Endodermal cell (in vitro differentiated cells): ENCODE measurements around the gene RFXAP. TPM values are rescaled to one million over a fixed set of nuclear protein-coding genes. Genes with fewer than 3 reads are reported as not detected.

Experiments
- DNase-seq: peaks from one replicate; pipeline ENCODE4 v3.0.0-alpha.2; 2017
- H3K27ac ChIP-seq: 2 replicates; pipeline ENCODE4 v1.5.1; 2013; ENCODE audit warnings: mild to moderate bottlenecking, low read depth, low read length, moderate library complexity
- H3K27me3 ChIP-seq: 2 replicates; pipeline ENCODE4 v1.6.1; 2013; ENCODE audit warnings: mild to moderate bottlenecking, low read length, moderate library complexity; ENCODE audit not compliant: insufficient read depth, control insufficient read depth, poor library complexity, severe bottlenecking
- H3K36me3 ChIP-seq: 2 replicates; pipeline ENCODE4 v1.7.0; 2013; ENCODE audit warnings: mild to moderate bottlenecking, low read length, moderate library complexity; ENCODE audit not compliant: control insufficient read depth, insufficient read depth
- H3K4me1 ChIP-seq: one replicate; pipeline ENCODE4 v1.7.0; 2013; ENCODE audit warnings: low read length; ENCODE audit not compliant: control insufficient read depth, insufficient read depth
- H3K4me3 ChIP-seq: 2 replicates; pipeline ENCODE4 v1.5.1; 2013; ENCODE audit warnings: mild to moderate bottlenecking, low read length, moderate library complexity
- H3K9ac ChIP-seq: 2 replicates; pipeline ENCODE4 v1.6.1; 2013; ENCODE audit warnings: mild to moderate bottlenecking, low read length, moderate library complexity; ENCODE audit not compliant: poor library complexity, severe bottlenecking; ENCODE audit errors: extremely low read depth
- H3K9me3 ChIP-seq: 2 replicates; pipeline ENCODE4 v1.6.1; 2013; ENCODE audit warnings: mild to moderate bottlenecking, low read length, moderate library complexity; ENCODE audit not compliant: control insufficient read depth
- H3K27ac Mint-ChIP-seq: 2 replicates; pipeline ENCODE4 v1.8.0; 2020; ENCODE audit warnings: mixed read lengths
- H3K27me3 Mint-ChIP-seq: 2 replicates; pipeline ENCODE4 v1.8.0; 2021; ENCODE audit warnings: mild to moderate bottlenecking, mixed read lengths; ENCODE audit not compliant: insufficient read depth
- H3K36me3 Mint-ChIP-seq: 2 replicates; pipeline ENCODE4 v1.8.0; 2020; ENCODE audit warnings: low read depth, mixed read lengths
- H3K4me1 Mint-ChIP-seq: 2 replicates; pipeline ENCODE4 v1.8.0; 2020; ENCODE audit warnings: mixed read lengths
- H3K4me3 Mint-ChIP-seq: 2 replicates; pipeline ENCODE4 v1.8.0; 2020; ENCODE audit warnings: mild to moderate bottlenecking, moderate library complexity, mixed read lengths
- H3K9me3 Mint-ChIP-seq: 2 replicates; pipeline ENCODE4 v1.8.0; 2020; ENCODE audit warnings: mild to moderate bottlenecking, mixed read lengths
- CTCF ChIP-seq: fragments of 200-600 bp; sonication (generic); conservative IDR thresholded peaks from 2 replicates; pipeline ENCODE4 v1.5.0; 2021; ENCODE audit warnings: antibody characterized with exemption, mild to moderate bottlenecking
- WGBS, 2 experiments: methylation state at CpG; one replicate each; pipeline versions ENCODE4 v1.1.5 to v1.1.7; 2013; ENCODE audit warnings: missing lambda C conversion rate in 2 of 2, mixed read lengths in 1 of 2; ENCODE audit not compliant: insufficient coverage in 1 of 2, insufficient read length in 1 of 2; 5-methylcytosine and 5-hydroxymethylcytosine counted together
- total RNA-seq, 2 donors: library from RNA; stranded (reverse); fragmentation: NEBNext Ultra II Directional in 1 of 2; extraction: Animal tissue kit (Norgen Biotek cat#: 25700) in 1 of 2; gene quantifications; 2 replicates in 1 of 2; 3 replicates in 1 of 2; pipeline ENCODE4 v1.2.1, GENCODE V29; 2021

The RFXAP gene
- total RNA-seq, 2 donors from 2014 or later, result 8.9 to 9.7 TPM

DNA sequence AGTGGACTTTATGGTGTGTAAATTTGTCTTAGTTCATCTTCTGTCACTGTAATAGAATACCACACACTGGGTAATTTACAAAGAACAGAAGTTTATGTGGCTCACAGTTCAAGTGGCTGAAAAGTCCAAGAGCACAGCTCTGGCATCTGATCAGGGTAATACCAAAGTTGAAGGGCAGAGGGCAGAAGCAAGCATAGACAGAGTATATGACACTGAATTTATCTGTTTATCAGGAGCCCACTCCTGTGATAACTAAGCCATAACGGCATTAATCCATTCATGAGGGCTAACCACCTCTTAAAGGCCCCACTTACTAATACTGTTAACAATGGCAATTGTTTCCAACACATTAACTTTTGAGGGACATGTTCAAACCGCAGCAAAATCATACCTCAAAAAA, 4.0 kb upstream of the RFXAP start:
- Mint-ChIP-seq H3K27ac (no peak overlapping the region), H3K4me3 (no peak overlapping the region), H3K36me3 (no peaks in the 10 kb centered on the region), H3K9me3 (no peaks in the 10 kb centered on the region), H3K4me1 (peaks cover 40% of the 10 kb centered on the region), H3K27me3 (no peaks in the 10 kb centered on the region)
- H3K4me1 ChIP-seq, result peaks cover 14% of the 10 kb centered on the region
- H3K36me3 ChIP-seq, result no peaks in the 10 kb centered on the region
- peak overlapping the region; percentile 42 for H3K4me3 ChIP-seq
- peaks cover 7% of the 10 kb centered on the region for H3K9me3 ChIP-seq
- WGBS, 2 experiments, result 76 to 78% methylated on average over 1 to 2 of the region's 2 CpGs
- H3K9ac ChIP-seq, result no peak overlapping the region
- no peak for DNase-seq
- H3K27me3 ChIP-seq, result no peaks in the 10 kb centered on the region
- peak; percentile 70 for TF ChIP-seq CTCF
- H3K27ac ChIP-seq, result no peak overlapping the region

GRCh38 chr13:36817996-36818803, 822 bp upstream of the RFXAP start:
- Histone ChIP-seq H3K9ac (no peak overlapping the region), H3K4me1 (peaks cover 8% of the 10 kb centered on the region), H3K36me3 (no peaks in the 10 kb centered on the region), H3K27ac (no peak overlapping the region), H3K9me3 (peaks cover 7% of the 10 kb centered on the region), H3K4me3 (peak overlapping the region; percentile 81), H3K27me3 (no peaks in the 10 kb centered on the region)
- peak overlapping the region; percentile 83 for H3K27ac Mint-ChIP-seq
- DNase-seq, result no peak
- peak; percentile 31 for TF ChIP-seq CTCF
- peaks cover 41% of the 10 kb centered on the region for H3K4me1 Mint-ChIP-seq
- WGBS, 2 experiments, result 46 to 52% methylated on average over 6 to 12 of the region's 12 CpGs
- H3K4me3 Mint-ChIP-seq, result peak overlapping the region; percentile 86
- no peaks in the 10 kb centered on the region for H3K27me3 Mint-ChIP-seq
- no peaks in the 10 kb centered on the region for H3K36me3 Mint-ChIP-seq
- no peaks in the 10 kb centered on the region for H3K9me3 Mint-ChIP-seq

DNA sequence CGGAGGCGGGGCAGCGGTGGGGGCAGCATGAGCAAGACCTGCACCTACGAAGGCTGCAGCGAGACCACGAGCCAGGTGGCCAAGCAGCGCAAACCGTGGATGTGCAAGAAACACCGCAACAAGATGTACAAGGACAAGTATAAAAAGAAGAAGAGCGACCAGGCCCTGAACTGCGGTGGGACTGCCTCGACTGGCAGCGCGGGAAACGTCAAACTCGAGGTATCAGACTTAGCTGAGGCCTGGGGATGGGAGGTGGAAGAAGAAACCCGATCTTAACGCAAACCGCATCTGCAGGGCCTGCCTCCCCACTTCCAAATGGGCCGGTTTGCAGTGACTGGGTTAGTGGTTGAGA, 693 bp downstream of the RFXAP start:
- Mint-ChIP-seq H3K36me3 (no peaks in the 10 kb centered on the region), H3K4me1 (peaks cover 32% of the 10 kb centered on the region), H3K4me3 (peak overlapping the region; percentile 86), H3K27ac (peak overlapping the region; percentile 89), H3K9me3 (no peaks in the 10 kb centered on the region), H3K27me3 (no peaks in the 10 kb centered on the region)
- 3 to 4% methylated on average over 16 to 20 of the region's 20 CpGs for WGBS, 2 experiments
- peaks cover 1% of the 10 kb centered on the region for H3K9me3 ChIP-seq
- H3K4me3 ChIP-seq, result peak overlapping the region; percentile 81
- H3K27me3 ChIP-seq, result no peaks in the 10 kb centered on the region
- no peak for TF ChIP-seq CTCF
- H3K4me1 ChIP-seq, result peaks cover 1% of the 10 kb centered on the region
- no peak overlapping the region for H3K27ac ChIP-seq
- no peak overlapping the region for H3K9ac ChIP-seq
- H3K36me3 ChIP-seq, result no peaks in the 10 kb centered on the region
- DNase-seq, result no peak
